ENCODE measurements around the gene PIH1D1. TPM values are rescaled to one million over a fixed set of nuclear protein-coding genes. Genes with fewer than 3 reads are reported as not detected.

PIH1D1 gene
- total and polyA plus RNA-seq, 10 of the 15 experiments (the other 5 are each of a cell fraction or from before 2014, with no cell fraction given): 16.1 to 153 (median 106) TPM

DNA sequence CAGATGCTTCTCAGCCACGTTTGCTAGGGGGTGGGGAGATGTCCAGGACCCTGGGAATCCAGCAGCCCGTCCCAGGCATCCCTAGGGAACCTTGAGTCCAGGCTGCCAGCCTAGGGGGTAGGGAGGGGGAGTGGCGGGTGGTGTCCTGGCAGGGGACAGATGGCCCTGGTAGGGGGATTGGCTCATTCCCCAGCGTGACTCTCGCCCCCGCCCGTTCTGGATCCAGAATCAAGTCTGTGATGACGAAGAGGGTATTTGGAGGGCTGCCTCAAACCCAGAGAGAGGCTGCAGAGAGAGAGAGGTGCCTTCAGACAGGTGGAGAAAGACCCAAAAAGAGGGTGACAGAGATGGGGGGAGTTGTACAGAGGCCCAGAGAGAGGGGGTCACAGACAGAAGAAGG lies 14.4 kb downstream of the PIH1D1 start:
- Histone ChIP-seq H3K79me2 (ENCODE audit: control insufficient read depth, insufficient read depth, low read length) (no peaks in the 10 kb centered on the region), H3K27ac (ENCODE audit: control insufficient read depth, insufficient read depth) (no peak overlapping the region), H3K36me3 (ENCODE audit: control insufficient read depth in 2 of 2, insufficient read depth in 2 of 2, low read length in 1 of 2) (no peaks in the 10 kb centered on the region), H3K9ac (ENCODE audit: control insufficient read depth, insufficient read depth, low read length) (no peak overlapping the region), H3K4me1 (ENCODE audit: control insufficient read depth, insufficient read depth, low read length) (no peaks in the 10 kb centered on the region), H2AFZ (ENCODE audit: control insufficient read depth, low read depth, low read length) (no peak overlapping the region), H3K4me3 (no peak overlapping the region), H3K4me2 (ENCODE audit: control insufficient read depth, insufficient read depth) (no peak overlapping the region), H3K27me3 (replicated peaks in 1 of 2; ENCODE audit: control insufficient read depth in 2 of 2, insufficient read depth in 2 of 2, low read length in 1 of 2) (peaks cover 12 to 30% of the 10 kb centered on the region in 2 experiments), H4K20me1 (ENCODE audit: control insufficient read depth, insufficient read depth) (no peaks in the 10 kb centered on the region), H3K9me3 (replicated peaks; ENCODE audit: control insufficient read depth, insufficient read depth, low read length) (no peaks in the 10 kb centered on the region)
- ChIA-PET CTCF (interaction anchor here (2.2 kb wide), 1 partner anchor 45 kb away, joined by 8 read pairs; no protein-coding TSS in a partner anchor), POLR2A (no interaction called here), RAD21 (ENCODE audit: unreplicated experiment) (no interaction called here), SMC1A (ENCODE audit: uncharacterized antibody, unreplicated experiment) (interaction anchor here (1.6 kb wide), 1 partner anchor 46 kb away, joined by 5 read pairs; no protein-coding TSS in a partner anchor)
- TF ChIP-seq CREB1 (IDR thresholded peaks at IDR 0.05; ENCODE audit: low read depth): no peak
- TF ChIP-seq, protein P1, sequence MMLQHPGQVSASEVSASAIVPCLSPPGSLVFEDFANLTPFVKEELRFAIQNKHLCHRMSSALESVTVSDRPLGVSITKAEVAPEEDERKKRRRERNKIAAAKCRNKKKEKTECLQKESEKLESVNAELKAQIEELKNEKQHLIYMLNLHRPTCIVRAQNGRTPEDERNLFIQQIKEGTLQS (IDR thresholded peaks at IDR 0.05; ENCODE audit: borderline replicate concordance, extremely low read depth, low read depth, low read length): no peak
- no peak for TF ChIP-seq TAF1 (IDR thresholded peaks at IDR 0.05; ENCODE audit: borderline replicate concordance, low read depth, low read length)
- TF ChIP-seq, protein P2, sequence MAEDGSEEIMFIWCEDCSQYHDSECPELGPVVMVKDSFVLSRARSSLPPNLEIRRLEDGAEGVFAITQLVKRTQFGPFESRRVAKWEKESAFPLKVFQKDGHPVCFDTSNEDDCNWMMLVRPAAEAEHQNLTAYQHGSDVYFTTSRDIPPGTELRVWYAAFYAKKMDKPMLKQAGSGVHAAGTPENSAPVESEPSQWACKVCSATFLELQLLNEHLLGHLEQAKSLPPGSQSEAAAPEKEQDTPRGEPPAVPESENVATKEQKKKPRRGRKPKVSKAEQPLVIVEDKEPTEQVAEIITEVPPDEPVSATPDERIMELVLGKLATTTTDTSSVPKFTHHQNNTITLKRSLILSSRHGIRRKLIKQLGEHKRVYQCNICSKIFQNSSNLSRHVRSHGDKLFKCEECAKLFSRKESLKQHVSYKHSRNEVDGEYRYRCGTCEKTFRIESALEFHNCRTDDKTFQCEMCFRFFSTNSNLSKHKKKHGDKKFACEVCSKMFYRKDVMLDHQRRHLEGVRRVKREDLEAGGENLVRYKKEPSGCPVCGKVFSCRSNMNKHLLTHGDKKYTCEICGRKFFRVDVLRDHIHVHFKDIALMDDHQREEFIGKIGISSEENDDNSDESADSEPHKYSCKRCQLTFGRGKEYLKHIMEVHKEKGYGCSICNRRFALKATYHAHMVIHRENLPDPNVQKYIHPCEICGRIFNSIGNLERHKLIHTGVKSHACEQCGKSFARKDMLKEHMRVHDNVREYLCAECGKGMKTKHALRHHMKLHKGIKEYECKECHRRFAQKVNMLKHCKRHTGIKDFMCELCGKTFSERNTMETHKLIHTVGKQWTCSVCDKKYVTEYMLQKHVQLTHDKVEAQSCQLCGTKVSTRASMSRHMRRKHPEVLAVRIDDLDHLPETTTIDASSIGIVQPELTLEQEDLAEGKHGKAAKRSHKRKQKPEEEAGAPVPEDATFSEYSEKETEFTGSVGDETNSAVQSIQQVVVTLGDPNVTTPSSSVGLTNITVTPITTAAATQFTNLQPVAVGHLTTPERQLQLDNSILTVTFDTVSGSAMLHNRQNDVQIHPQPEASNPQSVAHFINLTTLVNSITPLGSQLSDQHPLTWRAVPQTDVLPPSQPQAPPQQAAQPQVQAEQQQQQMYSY (CRISPR knock-in tag; IDR thresholded peaks at IDR 0.05): no peak
- no peak for TF ChIP-seq HDAC2 (IDR thresholded peaks at IDR 0.05)
- no peak for TF ChIP-seq TCF7 (IDR thresholded peaks at IDR 0.05; ENCODE audit: borderline replicate concordance)
- FAIRE-seq (no peak), ATAC-seq (no peak), DNase-seq (ENCODE audit: low read depth, low spot score) (no peak)
- WGBS (ENCODE audit: insufficient coverage, insufficient replicate concordance, low lambda C conversion rate, missing lambda C conversion rate): 5% methylated on average over 7 of the region's 8 CpGs
- in situ Hi-C loops (cut with MboI) (loop anchor here (5.0 kb wide), 1 partner anchor 45 kb away; no protein-coding TSS in a partner anchor), intact Hi-C loops (cut with micrococcal nuclease; ENCODE audit: unreplicated experiment) (no loop called here)
- BruUV-seq (replicated peaks): no TSS peak
